HCT116 (cell line): ENCODE measurements around the gene PRICKLE3. TPM values are rescaled to one million over a fixed set of nuclear protein-coding genes. Genes with fewer than 3 reads are reported as not detected.

Experiments
- ATAC-seq: fragments of 200-7000 bp; cut with Tn5 transposase; 2 replicates; pipeline ENCODE4 v1.9.1; 2020; ENCODE audit warnings: mild to moderate bottlenecking, moderate library complexity
- BruUV-seq: library from RNA; stranded (reverse); fragments of 400-500 nt; replicated peaks from 2 replicates; lab custom pipeline; 2021; lab: Mats Ljungman, UMichigan
- CTCF ChIA-PET: fragments of 300-600 bp; sonication (Branson Sonifier 250); formaldehyde crosslinking; loops from one replicate; lab custom pipeline; 2021; ENCODE audit warnings: antibody characterized with exemption; lab: Charles Lee
- POLR2A ChIA-PET: fragments of 300-600, 350-600 bp; sonication (Branson Sonifier 250); formaldehyde crosslinking; loops from one replicate; lab custom pipeline; 2021; ENCODE audit warnings: antibody characterized with exemption; lab: Charles Lee
- RAD21 ChIA-PET, 2 experiments: fragments of 300-600 bp; sonication (Branson Sonifier 250); formaldehyde crosslinking; loops; one replicate each; lab custom pipeline; 2023; ENCODE audit warnings: low total read pairs in 2 of 2; ENCODE audit not compliant: uncharacterized antibody in 2 of 2, unreplicated experiment in 2 of 2, low non-redundant PET in 1 of 2; lab: Charles Lee
- DNase-seq: peaks from one replicate; pipeline ENCODE4 v3.0.0-alpha.2; 2010; ENCODE audit warnings: low read depth, low spot score
- H2AFZ ChIP-seq: fragments of 200-600 bp; shearing (Covaris generic), sonication (generic); 2 replicates; pipeline ENCODE4 v1.6.1; 2017; ENCODE audit warnings: low read depth, mixed run types, mixed read lengths, antibody characterized with exemption, low read length; ENCODE audit not compliant: poor library complexity, severe bottlenecking
- H3K27ac ChIP-seq: 2 replicates; pipeline ENCODE4 v1.5.1; 2012; ENCODE audit warnings: low read depth, low read length
- H3K27me3 ChIP-seq: fragments of 200-600 bp; sonication (generic); 2 replicates; pipeline ENCODE4 v1.6.1; 2016; ENCODE audit warnings: mixed run types, low read length, mixed read lengths; ENCODE audit not compliant: insufficient read depth
- H3K36me3 ChIP-seq, 2 experiments: fragments of 200-500 bp in 1 of 2; fragments of 200-600 bp in 1 of 2; sonication (Bioruptor generic) in 1 of 2; sonication (generic) in 1 of 2; 2 replicates each; pipeline versions ENCODE4 v1.5.1 to v1.6.1; 2014 to 2016; ENCODE audit warnings: low read length in 2 of 2, inconsistent platforms in 1 of 2, mixed read lengths in 1 of 2, mixed run types in 1 of 2; ENCODE audit not compliant: insufficient read depth in 2 of 2, control insufficient read depth in 1 of 2
- H3K4me1 ChIP-seq, 2 experiments: fragments of 200-600 bp in 1 of 2; sonication (generic) in 1 of 2; 2 replicates each; pipeline versions ENCODE4 v1.5.1 to v1.6.1; 2012 to 2017; ENCODE audit warnings: low read length in 2 of 2, inconsistent platforms in 1 of 2, mild to moderate bottlenecking in 1 of 2, mixed read lengths in 1 of 2, mixed run types in 1 of 2, moderate library complexity in 1 of 2; ENCODE audit not compliant: insufficient read depth in 2 of 2, control insufficient read depth in 1 of 2
- H3K4me2 ChIP-seq: fragments of 200-600 bp; sonication (generic); 2 replicates; pipeline ENCODE4 v1.6.1; 2017; ENCODE audit warnings: mixed run types, low read length, mixed read lengths
- H3K4me3 ChIP-seq, 2 experiments: fragments of 200-600 bp in 1 of 2; sonication (generic) in 1 of 2; replicated peaks in 1 of 2; 2 replicates each; pipeline ENCODE4 v1.5.1; 2011 to 2016; ENCODE audit warnings: low read length in 2 of 2, control low read depth in 1 of 2, low read depth in 1 of 2, mild to moderate bottlenecking in 1 of 2, mixed read lengths in 1 of 2, mixed run types in 1 of 2
- H3K79me2 ChIP-seq: fragments of 200-600 bp; sonication (generic); 2 replicates; pipeline ENCODE4 v1.6.1; 2017; ENCODE audit warnings: mild to moderate bottlenecking, mixed run types, low read length, moderate library complexity, mixed read lengths; ENCODE audit not compliant: insufficient read depth
- H3K9ac ChIP-seq: fragments of 200-600 bp; sonication (generic); 2 replicates; pipeline ENCODE4 v1.6.1; 2016; ENCODE audit warnings: low read length, mixed read lengths
- H3K9me2 ChIP-seq: fragments of 200-600 bp; sonication (generic), shearing (Covaris generic); 2 replicates; pipeline ENCODE4 v1.6.1; 2017; ENCODE audit warnings: mixed run types, mild to moderate bottlenecking, moderate library complexity; ENCODE audit not compliant: insufficient read depth
- H3K9me3 ChIP-seq, 2 experiments: fragments of 200-500 bp in 1 of 2; fragments of 200-600 bp in 1 of 2; sonication (Bioruptor generic) in 1 of 2; sonication (generic) in 1 of 2; 2 replicates each; pipeline ENCODE4 v1.6.1; 2014 to 2017; ENCODE audit warnings: low read length in 2 of 2, mixed read lengths in 2 of 2, inconsistent platforms in 1 of 2, low read depth in 1 of 2, mild to moderate bottlenecking in 1 of 2, mixed run types in 1 of 2, moderate library complexity in 1 of 2; ENCODE audit not compliant: control insufficient read depth in 1 of 2, insufficient read depth in 1 of 2
- H4K20me1 ChIP-seq: fragments of 200-600 bp; sonication (generic), shearing (Covaris generic); 2 replicates; pipeline ENCODE4 v1.6.1; 2017; ENCODE audit warnings: mixed run types, mild to moderate bottlenecking, moderate library complexity; ENCODE audit not compliant: insufficient read depth
- CTCF ChIP-seq, 3 experiments: fragments of 200-600 bp in 1 of 3; sonication (generic) in 1 of 3; IDR thresholded peaks in 2 of 3; conservative IDR thresholded peaks in 1 of 3; 2 replicates each; pipeline ENCODE4 v1.5.1; 2012 to 2017; ENCODE audit warnings: low read depth in 2 of 3, low read length in 2 of 3, antibody characterized with exemption in 1 of 3, borderline replicate concordance in 1 of 3, control low read depth in 1 of 3, mild to moderate bottlenecking in 1 of 3, mixed read lengths in 1 of 3, mixed run types in 1 of 3, moderate library complexity in 1 of 3; ENCODE audit not compliant: insufficient read depth in 1 of 3
- ELF1 ChIP-seq: IDR thresholded peaks from 2 replicates; pipeline ENCODE4 v1.6.1; 2012; ENCODE audit warnings: low read depth, borderline replicate concordance
- EZH2phosphoT487 ChIP-seq: fragments of 200-600 bp; IDR thresholded peaks from 2 replicates; pipeline ENCODE4 v1.6.1; 2018; ENCODE audit warnings: antibody characterized with exemption, borderline replicate concordance
- JUND ChIP-seq: IDR thresholded peaks from 2 replicates; pipeline ENCODE4 v1.6.1; 2012
- POLR2A ChIP-seq: IDR thresholded peaks from 2 replicates; pipeline ENCODE4 v1.7.0; 2011; ENCODE audit warnings: borderline replicate concordance; ENCODE audit not compliant: insufficient read depth, insufficient read length; ENCODE audit errors: extremely low read depth
- POLR2AphosphoS5 ChIP-seq: IDR thresholded peaks from 2 replicates; pipeline ENCODE4 v1.6.1; 2011; ENCODE audit warnings: mild to moderate bottlenecking, low read depth, low read length, moderate library complexity
- SIN3A ChIP-seq: IDR thresholded peaks from 2 replicates; pipeline ENCODE4 v1.6.1; 2012; ENCODE audit warnings: low read depth
- TCF7L2 ChIP-seq: IDR thresholded peaks from 2 replicates; pipeline ENCODE4 v1.7.0; 2011; ENCODE audit warnings: borderline replicate concordance, inconsistent platforms; ENCODE audit not compliant: insufficient read depth, insufficient read length; ENCODE audit errors: extremely low read depth
- YY1 ChIP-seq: IDR thresholded peaks from 2 replicates; pipeline ENCODE4 v1.6.1; 2011; ENCODE audit warnings: low read length, low read depth, moderate library complexity, mild to moderate bottlenecking; ENCODE audit not compliant: insufficient replicate concordance; ENCODE audit errors: extremely low read depth
- ZBTB33 ChIP-seq: IDR thresholded peaks from 2 replicates; pipeline ENCODE4 v1.6.1; 2011; ENCODE audit warnings: mild to moderate bottlenecking, low read length, moderate library complexity; ENCODE audit not compliant: insufficient replicate concordance; ENCODE audit errors: extremely low read depth
- ZFX ChIP-seq: fragments of 450-650 bp; IDR thresholded peaks from 2 replicates; pipeline ENCODE4 v1.6.1; 2017
- intact Hi-C: fragments of 100-400 bp; cut with micrococcal nuclease; formaldehyde crosslinking; loops from 2 replicates; pipeline ENCODE4 v1.10.0; 2022
- total RNA-seq: library from RNA; stranded (reverse); gene quantifications from one replicate; pipeline ENCODE4 v1.2.1, GENCODE V29; 2021; ENCODE audit not compliant: unreplicated experiment
- TF ChIP-seq, protein P1 (sequence below): IDR thresholded peaks from 2 replicates; pipeline ENCODE4 v1.6.1; 2012

The PRICKLE3 gene
- total RNA-seq, 1 experiment from 2014 or later = 27.8 TPM

DNA sequence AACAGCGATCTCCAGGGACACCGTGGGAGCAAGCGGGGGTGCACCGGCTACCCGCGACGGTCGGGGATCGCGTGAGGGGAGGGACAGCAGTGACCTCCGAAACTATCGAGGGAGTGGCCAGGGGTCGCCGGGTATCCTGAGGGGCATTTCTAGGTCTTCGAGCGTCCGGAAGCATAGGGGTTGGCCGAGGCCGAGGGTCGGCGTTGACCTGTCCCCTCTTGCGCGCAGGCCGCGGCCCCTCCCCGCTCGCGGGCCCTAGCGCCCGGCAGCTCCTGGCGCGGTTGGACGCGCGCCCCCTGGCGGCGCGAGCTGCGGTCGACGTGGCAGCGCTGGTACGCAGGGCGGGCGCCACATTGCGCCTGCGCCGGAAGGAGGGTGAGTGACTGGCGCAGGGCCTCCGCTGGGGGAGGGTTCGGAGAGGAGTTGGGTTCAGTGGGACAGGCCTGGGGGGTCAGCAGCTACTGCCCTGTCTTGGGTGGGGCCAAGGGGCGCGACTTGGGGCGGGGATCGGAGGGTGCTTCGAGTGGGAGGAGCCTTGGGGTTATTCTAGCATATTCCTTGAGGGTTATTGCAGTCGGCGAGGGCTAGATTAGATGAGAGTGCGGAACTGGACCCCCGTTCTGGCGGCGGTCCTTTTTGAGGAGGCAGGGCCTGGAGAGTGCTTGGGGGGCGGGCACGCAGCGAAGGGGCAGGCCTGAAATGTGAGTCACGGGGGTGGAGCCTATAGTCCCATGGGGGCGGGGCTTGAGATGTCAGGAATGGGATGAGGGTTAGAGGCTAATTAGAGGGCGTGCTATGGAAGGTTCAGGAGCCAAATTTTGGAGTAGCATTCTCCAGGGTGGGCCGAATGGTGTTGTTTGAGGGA lies 22.4 kb downstream of the PRICKLE3 start:
- no peaks in the 10 kb centered on the region for H3K9me2 ChIP-seq
- no TSS peak for BruUV-seq
- no peak overlapping the region for H2AFZ ChIP-seq
- no peaks in the 10 kb centered on the region for H4K20me1 ChIP-seq
- no peaks in the 10 kb centered on the region for H3K36me3 ChIP-seq
- ChIA-PET RAD21 (interaction anchor here in 1 of 2 experiments (0.7 kb wide), 1 partner anchor 1513 kb away, joined by 4 read pairs; the partner anchor contains the start of gene ELK1), POLR2A (interaction anchor here (0.6 kb wide), 1 partner anchor 27 kb away, joined by 3 read pairs; no protein-coding TSS in a partner anchor), CTCF (interaction anchor here (1.4 to 1.6 kb wide), 2 partner anchors 9 to 21 kb away, joined by 3 to 9 read pairs; no protein-coding TSS in a partner anchor)
- peaks cover 14 to 57% of the 10 kb centered on the region in 2 experiments for H3K4me1 ChIP-seq
- H3K79me2 ChIP-seq = no peaks in the 10 kb centered on the region
- H3K4me3 ChIP-seq = peak overlapping the region; percentile 32 to 45
- H3K4me2 ChIP-seq = peak overlapping the region; percentile 74
- no peaks in the 10 kb centered on the region for H3K9me3 ChIP-seq
- DNase-seq (peak; percentile 63), ATAC-seq (peak; percentile 75)
- intact Hi-C loops = loop anchor here (10.0 kb wide), 1 partner anchor 119 kb away; the partner anchor contains the start of gene TFE3
- no peaks in the 10 kb centered on the region for H3K27me3 ChIP-seq
- peak overlapping the region; percentile 58 for H3K9ac ChIP-seq
- peak overlapping the region; percentile 95 for H3K27ac ChIP-seq
- TF ChIP-seq ZBTB33 = no peak
- TF ChIP-seq JUND = no peak
- TF ChIP-seq SIN3A = no peak
- no peak for TF ChIP-seq TCF7L2
- TF ChIP-seq YY1 = no peak
- peak in 2 of 3 experiments; percentile 54 to 55; a peak in 4 of 6 replicates for TF ChIP-seq CTCF (IDR thresholded peaks at IDR 0.05 in 2 of 3, conservative IDR thresholded peaks at IDR 0.05 in 1 of 3; ENCODE audit: borderline replicate concordance in 1 of 3, insufficient read depth in 1 of 3, low read depth in 2 of 3, low read length in 2 of 3)
- peak; percentile 23 for TF ChIP-seq POLR2A
- TF ChIP-seq, protein P1, sequence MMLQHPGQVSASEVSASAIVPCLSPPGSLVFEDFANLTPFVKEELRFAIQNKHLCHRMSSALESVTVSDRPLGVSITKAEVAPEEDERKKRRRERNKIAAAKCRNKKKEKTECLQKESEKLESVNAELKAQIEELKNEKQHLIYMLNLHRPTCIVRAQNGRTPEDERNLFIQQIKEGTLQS = no peak
- TF ChIP-seq EZH2phosphoT487 = no peak
- TF ChIP-seq POLR2AphosphoS5 = peak; percentile 36
- TF ChIP-seq ELF1 = no peak
- 0 out of 2 replicates have a peak, but pooled peaks have one; percentile 14 for TF ChIP-seq ZFX
